Measurements from ENCODE around the gene TMEM176A.

The TMEM176A gene

DNA sequence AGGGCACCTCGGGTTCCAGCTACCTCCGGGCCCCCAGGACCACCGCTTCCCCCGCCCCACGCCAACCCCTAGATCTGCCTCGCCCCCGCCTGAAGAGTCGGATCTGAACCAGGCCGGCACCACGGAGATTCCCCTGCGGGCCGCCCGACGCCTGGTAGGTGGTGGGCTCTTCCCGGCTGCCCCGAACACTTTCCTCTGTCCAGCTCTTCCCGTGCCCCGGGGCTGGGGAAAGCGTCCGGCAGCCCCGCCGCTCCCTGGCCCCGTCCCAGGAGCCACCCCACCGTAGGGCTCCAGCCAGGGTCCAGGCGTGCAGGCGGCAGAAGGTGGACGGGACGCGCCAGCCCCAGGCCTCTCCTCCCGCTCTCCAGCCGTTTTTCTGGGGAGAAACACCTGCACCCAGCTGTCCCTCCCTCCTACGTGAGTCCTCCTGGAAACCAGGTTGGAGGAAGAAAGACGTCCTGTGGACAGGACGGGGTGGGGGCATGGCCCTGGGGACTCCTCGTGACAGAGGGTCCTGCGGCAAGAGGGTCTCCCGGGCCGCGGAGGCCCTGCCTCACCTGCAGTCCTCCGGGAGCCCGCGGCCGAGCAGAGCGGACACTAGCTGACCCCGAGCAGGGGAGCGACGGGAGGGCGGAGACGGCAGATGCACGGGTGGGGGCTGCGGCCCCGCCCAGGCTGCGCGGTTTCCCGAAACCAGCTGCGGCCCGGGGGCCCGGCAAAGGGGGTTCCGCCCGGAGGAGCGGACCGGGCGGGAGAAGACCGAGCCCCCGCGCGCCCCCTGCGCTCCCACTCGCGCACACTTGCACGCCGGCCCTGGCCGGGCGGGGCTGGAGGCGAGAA, 608 bp upstream of the TMEM176A start, which contains the start of gene TMEM176B:
Gene TMEM176B (minus strand): TSS at position 624 of the 840 bp plus-strand sequence. CDS start 3,795 bp downstream, outside the sequence.
- no peak for TF ChIP-seq SP1 (IDR thresholded peaks at IDR 0.05)
- no peak for TF ChIP-seq FOXA1 (IDR thresholded peaks at IDR 0.05)
- no peak for TF ChIP-seq ELF4 (IDR thresholded peaks at IDR 0.05)
- no peak for TF ChIP-seq ZNF384 (IDR thresholded peaks at IDR 0.05)
- no peak for TF ChIP-seq TARDBP (IDR thresholded peaks at IDR 0.05)
- TF ChIP-seq SUZ12 (IDR thresholded peaks at IDR 0.05) = no peak
- DNase-seq (ENCODE audit: extremely low spot score) = no peak
- ChIA-PET POLR2A (no interaction called here), CTCF (no interaction called here)

DNA sequence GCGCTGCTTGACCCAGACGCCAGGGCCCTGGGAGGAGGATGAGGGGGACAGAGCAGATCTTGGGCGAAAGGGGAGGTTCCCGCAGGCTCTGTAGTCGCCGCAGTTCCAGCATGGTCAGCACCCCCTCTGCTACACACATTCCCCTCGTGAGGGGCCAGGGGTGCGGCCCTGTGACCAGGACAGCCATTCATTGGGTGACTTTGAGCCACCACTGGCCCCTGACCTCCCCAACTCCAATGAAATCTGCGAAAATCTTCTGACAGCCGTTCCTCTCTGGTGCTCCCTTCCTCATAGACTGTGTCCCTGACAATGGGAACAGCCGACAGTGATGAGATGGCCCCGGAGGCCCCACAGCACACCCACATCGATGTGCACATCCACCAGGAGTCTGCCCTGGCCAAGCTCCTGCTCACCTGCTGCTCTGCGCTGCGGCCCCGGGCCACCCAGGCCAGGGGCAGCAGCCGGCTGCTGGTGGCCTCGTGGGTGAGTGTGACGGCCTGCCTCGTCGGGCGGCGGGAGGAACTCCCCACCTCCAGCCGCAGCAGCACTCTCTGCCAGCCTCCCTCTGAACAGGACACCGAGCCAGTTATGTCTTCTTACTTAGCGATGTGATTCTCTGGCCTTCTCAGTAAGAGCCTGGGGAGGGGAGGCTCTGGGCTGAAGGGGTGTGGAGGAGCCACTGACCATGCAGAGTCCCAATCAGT, 825 bp downstream of the TMEM176A start:
- no peak for TF ChIP-seq ARNT (IDR thresholded peaks at IDR 0.05)
- no peak for TF ChIP-seq PKNOX1 (IDR thresholded peaks at IDR 0.05)
- TF ChIP-seq FOXM1 (IDR thresholded peaks at IDR 0.05; ENCODE audit: borderline replicate concordance) = no peak
- TF ChIP-seq LEF1 (IDR thresholded peaks at IDR 0.05; ENCODE audit: borderline replicate concordance) = no peak
- TF ChIP-seq FOXK2 (IDR thresholded peaks at IDR 0.05) = no peak
- TF ChIP-seq BHLHE40 (IDR thresholded peaks at IDR 0.05; ENCODE audit: borderline replicate concordance) = no peak
- TF ChIP-seq FOXA1 (IDR thresholded peaks at IDR 0.05) = no peak
- TF ChIP-seq ZNF384 (IDR thresholded peaks at IDR 0.05) = no peak
- TF ChIP-seq HDGF (IDR thresholded peaks at IDR 0.05; ENCODE audit: borderline replicate concordance) = no peak
- no peak for TF ChIP-seq TARDBP (IDR thresholded peaks at IDR 0.05)
- TF ChIP-seq SP1 (IDR thresholded peaks at IDR 0.05) = no peak
- TF ChIP-seq NFRKB (IDR thresholded peaks at IDR 0.05) = no peak
- no peak for TF ChIP-seq L3MBTL2 (conservative IDR thresholded peaks at IDR 0.05)
- no peak for TF ChIP-seq SUZ12 (IDR thresholded peaks at IDR 0.05)
- no peak for TF ChIP-seq ELF4 (IDR thresholded peaks at IDR 0.05)
- no peak for TF ChIP-seq CTBP1 (IDR thresholded peaks at IDR 0.05; ENCODE audit: borderline replicate concordance)
- no peak for DNase-seq (ENCODE audit: extremely low spot score)
- ChIA-PET POLR2A (no interaction called here), CTCF (no interaction called here)

GRCh38 chr7:150801946-150802771, 1.6 kb downstream of the TMEM176A start:
- ChIA-PET POLR2A (no interaction called here), CTCF (no interaction called here)
- DNase-seq (ENCODE audit: extremely low spot score) = no peak
- no peak for TF ChIP-seq SP1 (IDR thresholded peaks at IDR 0.05)
- no peak for TF ChIP-seq LEF1 (IDR thresholded peaks at IDR 0.05; ENCODE audit: borderline replicate concordance)
- TF ChIP-seq HDGF (IDR thresholded peaks at IDR 0.05; ENCODE audit: borderline replicate concordance) = no peak
- TF ChIP-seq ELF4 (IDR thresholded peaks at IDR 0.05) = no peak
- TF ChIP-seq FOXM1 (IDR thresholded peaks at IDR 0.05; ENCODE audit: borderline replicate concordance) = no peak
- no peak for TF ChIP-seq FOXA1 (IDR thresholded peaks at IDR 0.05)
- TF ChIP-seq PKNOX1 (IDR thresholded peaks at IDR 0.05) = no peak
- TF ChIP-seq CTBP1 (IDR thresholded peaks at IDR 0.05; ENCODE audit: borderline replicate concordance) = no peak
- TF ChIP-seq ZNF384 (IDR thresholded peaks at IDR 0.05) = no peak
- TF ChIP-seq ARNT (IDR thresholded peaks at IDR 0.05) = no peak
- no peak for TF ChIP-seq NFRKB (IDR thresholded peaks at IDR 0.05)
- TF ChIP-seq FOXK2 (IDR thresholded peaks at IDR 0.05) = no peak
- TF ChIP-seq BHLHE40 (IDR thresholded peaks at IDR 0.05; ENCODE audit: borderline replicate concordance) = no peak
- no peak for TF ChIP-seq TARDBP (IDR thresholded peaks at IDR 0.05)
- TF ChIP-seq SUZ12 (IDR thresholded peaks at IDR 0.05) = no peak
- TF ChIP-seq L3MBTL2 (conservative IDR thresholded peaks at IDR 0.05) = no peak

GRCh38 chr7:150803161-150803860, 2.7 kb downstream of the TMEM176A start:
- CTCF ChIA-PET = no interaction called here

More at GRCh38 chr7:150803161-150803860, 2.7 kb downstream of the TMEM176A start:
- TF ChIP-seq TARDBP (IDR thresholded peaks at IDR 0.05) (no peak), FOXM1 (IDR thresholded peaks at IDR 0.05; ENCODE audit: borderline replicate concordance) (no peak), ARNT (IDR thresholded peaks at IDR 0.05) (no peak), ZNF384 (IDR thresholded peaks at IDR 0.05) (no peak), SUZ12 (IDR thresholded peaks at IDR 0.05) (no peak), PKNOX1 (IDR thresholded peaks at IDR 0.05) (no peak)
- no peak for DNase-seq (ENCODE audit: extremely low spot score)
- POLR2A ChIA-PET = no interaction called here
